Nucleus accumbens (tissue), 56 donors: ENCODE measurements around the gene KLHL20.

Source experiments
- DNase-seq, 56 donors: peaks; one replicate each; lab custom pipeline; 2025; lab: John Stamatoyannopoulos, UW

Gene KLHL20

GRCh38 chr1:173827611-173828010, 112.8 kb downstream of the KLHL20 start:
- no peak for DNase-seq

DNA sequence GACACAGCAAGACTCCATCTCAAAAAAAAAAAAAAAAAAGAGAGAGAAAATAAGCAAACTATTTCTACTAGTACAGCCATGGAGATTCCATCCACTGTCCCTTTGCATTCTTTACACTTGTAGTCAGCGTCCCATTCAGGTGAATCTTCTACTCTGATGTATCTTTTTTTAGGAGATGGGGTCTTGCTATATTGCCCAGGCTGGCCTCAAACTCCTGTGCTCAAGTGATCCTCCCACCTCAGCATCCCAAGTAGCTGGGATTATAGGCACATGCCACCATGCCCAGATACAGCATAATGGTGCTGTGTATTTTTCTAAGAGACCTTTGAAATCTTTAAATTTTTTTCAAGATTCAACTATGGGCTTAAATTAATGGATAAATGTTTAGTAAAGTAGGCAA, 118.0 kb downstream of the KLHL20 start:
- DNase-seq: no peak
